Endodermal cell (in vitro differentiated cells): ENCODE measurements around the gene ROBO1. TPM values are rescaled to one million over a fixed set of nuclear protein-coding genes. Genes with fewer than 3 reads are reported as not detected.

Experiments
- DNase-seq: peaks from one replicate; pipeline ENCODE4 v3.0.0-alpha.2; 2017
- H3K27ac ChIP-seq: 2 replicates; pipeline ENCODE4 v1.5.1; 2013; ENCODE audit warnings: mild to moderate bottlenecking, low read depth, low read length, moderate library complexity
- H3K27me3 ChIP-seq: 2 replicates; pipeline ENCODE4 v1.6.1; 2013; ENCODE audit warnings: mild to moderate bottlenecking, low read length, moderate library complexity; ENCODE audit not compliant: insufficient read depth, control insufficient read depth, poor library complexity, severe bottlenecking
- H3K36me3 ChIP-seq: 2 replicates; pipeline ENCODE4 v1.7.0; 2013; ENCODE audit warnings: mild to moderate bottlenecking, low read length, moderate library complexity; ENCODE audit not compliant: control insufficient read depth, insufficient read depth
- H3K4me1 ChIP-seq: one replicate; pipeline ENCODE4 v1.7.0; 2013; ENCODE audit warnings: low read length; ENCODE audit not compliant: control insufficient read depth, insufficient read depth
- H3K4me3 ChIP-seq: 2 replicates; pipeline ENCODE4 v1.5.1; 2013; ENCODE audit warnings: mild to moderate bottlenecking, low read length, moderate library complexity
- H3K9ac ChIP-seq: 2 replicates; pipeline ENCODE4 v1.6.1; 2013; ENCODE audit warnings: mild to moderate bottlenecking, low read length, moderate library complexity; ENCODE audit not compliant: poor library complexity, severe bottlenecking; ENCODE audit errors: extremely low read depth
- H3K9me3 ChIP-seq: 2 replicates; pipeline ENCODE4 v1.6.1; 2013; ENCODE audit warnings: mild to moderate bottlenecking, low read length, moderate library complexity; ENCODE audit not compliant: control insufficient read depth
- H3K27ac Mint-ChIP-seq: 2 replicates; pipeline ENCODE4 v1.8.0; 2020; ENCODE audit warnings: mixed read lengths
- H3K27me3 Mint-ChIP-seq: 2 replicates; pipeline ENCODE4 v1.8.0; 2021; ENCODE audit warnings: mild to moderate bottlenecking, mixed read lengths; ENCODE audit not compliant: insufficient read depth
- H3K36me3 Mint-ChIP-seq: 2 replicates; pipeline ENCODE4 v1.8.0; 2020; ENCODE audit warnings: low read depth, mixed read lengths
- H3K4me1 Mint-ChIP-seq: 2 replicates; pipeline ENCODE4 v1.8.0; 2020; ENCODE audit warnings: mixed read lengths
- H3K4me3 Mint-ChIP-seq: 2 replicates; pipeline ENCODE4 v1.8.0; 2020; ENCODE audit warnings: mild to moderate bottlenecking, moderate library complexity, mixed read lengths
- H3K9me3 Mint-ChIP-seq: 2 replicates; pipeline ENCODE4 v1.8.0; 2020; ENCODE audit warnings: mild to moderate bottlenecking, mixed read lengths
- CTCF ChIP-seq: fragments of 200-600 bp; sonication (generic); conservative IDR thresholded peaks from 2 replicates; pipeline ENCODE4 v1.5.0; 2021; ENCODE audit warnings: antibody characterized with exemption, mild to moderate bottlenecking
- WGBS, 2 experiments: methylation state at CpG; one replicate each; pipeline versions ENCODE4 v1.1.5 to v1.1.7; 2013; ENCODE audit warnings: missing lambda C conversion rate in 2 of 2, mixed read lengths in 1 of 2; ENCODE audit not compliant: insufficient coverage in 1 of 2, insufficient read length in 1 of 2; 5-methylcytosine and 5-hydroxymethylcytosine counted together
- total RNA-seq, 2 donors: library from RNA; stranded (reverse); fragmentation: NEBNext Ultra II Directional in 1 of 2; extraction: Animal tissue kit (Norgen Biotek cat#: 25700) in 1 of 2; gene quantifications; 2 replicates in 1 of 2; 3 replicates in 1 of 2; pipeline ENCODE4 v1.2.1, GENCODE V29; 2021

ROBO1 gene
- total RNA-seq, 2 donors from 2014 or later = 74.8 to 75.9 TPM

- H3K9me3 Mint-ChIP-seq = no peaks in the 10 kb centered on the region
- no peaks in the 10 kb centered on the region for H3K36me3 Mint-ChIP-seq
- Histone ChIP-seq H3K9me3 (no peaks in the 10 kb centered on the region), H3K27me3 (no peaks in the 10 kb centered on the region), H3K4me1 (no peaks in the 10 kb centered on the region), H3K36me3 (no peaks in the 10 kb centered on the region), H3K9ac (no peak overlapping the region), H3K4me3 (no peak overlapping the region), H3K27ac (no peak overlapping the region)
- no peak overlapping the region for H3K27ac Mint-ChIP-seq
- TF ChIP-seq CTCF = no peak
- no peak overlapping the region for H3K4me3 Mint-ChIP-seq
- no peak for DNase-seq
- WGBS, 2 experiments = 90% methylated on average over 2 of the region's 2 CpGs; no CpG with 5 or more reads in 1 of the 2 experiments
- no peaks in the 10 kb centered on the region for H3K27me3 Mint-ChIP-seq
- no peaks in the 10 kb centered on the region for H3K4me1 Mint-ChIP-seq
Observed at GRCh38 chr3:79410136-79410535, 357.7 kb downstream of the ROBO1 start.

- H3K27ac ChIP-seq = no peak overlapping the region
- H3K4me1 Mint-ChIP-seq = no peaks in the 10 kb centered on the region
- no peaks in the 10 kb centered on the region for H3K9me3 Mint-ChIP-seq
- no peaks in the 10 kb centered on the region for H3K36me3 ChIP-seq
- no peaks in the 10 kb centered on the region for H3K36me3 Mint-ChIP-seq
- H3K27ac Mint-ChIP-seq = no peak overlapping the region
- no peaks in the 10 kb centered on the region for H3K9me3 ChIP-seq
- H3K27me3 Mint-ChIP-seq = no peaks in the 10 kb centered on the region
- H3K9ac ChIP-seq = no peak overlapping the region
- 88% methylated on average over 1 to 2 of the region's 2 CpGs for WGBS, 2 experiments
- no peak overlapping the region for H3K4me3 ChIP-seq
- H3K4me3 Mint-ChIP-seq = no peak overlapping the region
- H3K27me3 ChIP-seq = no peaks in the 10 kb centered on the region
- DNase-seq = peak; percentile 52
- TF ChIP-seq CTCF = peak; percentile 66
- no peaks in the 10 kb centered on the region for H3K4me1 ChIP-seq
Observed at GRCh38 chr3:79406175-79406574, 361.6 kb downstream of the ROBO1 start.

- Mint-ChIP-seq H3K9me3 (no peaks in the 10 kb centered on the region), H3K4me1 (no peaks in the 10 kb centered on the region), H3K27ac (no peak overlapping the region), H3K27me3 (no peaks in the 10 kb centered on the region), H3K4me3 (no peak overlapping the region), H3K36me3 (no peaks in the 10 kb centered on the region)
- no peaks in the 10 kb centered on the region for H3K27me3 ChIP-seq
- 83 to 96% methylated on average over 1 of the region's 1 CpG for WGBS, 2 experiments
- no peak for TF ChIP-seq CTCF
- H3K4me3 ChIP-seq = no peak overlapping the region
- no peak overlapping the region for H3K9ac ChIP-seq
- no peaks in the 10 kb centered on the region for H3K36me3 ChIP-seq
- H3K9me3 ChIP-seq = no peaks in the 10 kb centered on the region
- no peaks in the 10 kb centered on the region for H3K4me1 ChIP-seq
- no peak overlapping the region for H3K27ac ChIP-seq
- no peak for DNase-seq
Observed at GRCh38 chr3:79405183-79405582, 362.6 kb downstream of the ROBO1 start.
